22Rv1 (cell line): Measurements from ENCODE around the gene SEMA3E.

Source experiments
- CTCF ChIP-seq: fragments of 450-650 bp; IDR thresholded peaks from 2 replicates; pipeline ENCODE4 v1.5.1; 2017; ENCODE audit warnings: mild to moderate bottlenecking
- ZFX ChIP-seq: fragments of 450-650 bp; IDR thresholded peaks from 2 replicates; pipeline ENCODE4 v1.6.1; 2017; ENCODE audit warnings: antibody characterized with exemption, borderline replicate concordance

DNA sequence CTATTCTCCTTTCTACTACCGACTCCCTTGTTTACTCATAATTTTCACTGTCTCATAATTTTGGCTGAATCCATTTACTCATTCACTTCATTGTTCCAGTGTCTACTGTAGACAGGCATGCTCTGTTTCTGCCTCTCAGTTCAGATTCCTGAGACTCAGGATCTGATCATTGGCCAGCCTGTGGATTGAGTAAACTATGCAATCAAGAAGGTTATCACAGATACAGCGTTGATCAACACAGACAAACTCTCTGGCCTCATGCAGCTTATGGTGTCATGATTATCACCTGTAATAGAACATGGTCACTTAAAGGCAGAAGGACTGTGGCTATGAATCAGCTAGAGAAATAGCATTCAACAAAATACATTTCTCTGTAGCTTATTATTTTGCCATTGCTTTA is 86.0 kb downstream of the SEMA3E start:
- TF ChIP-seq CTCF (no peak), ZFX (no peak)
